ENCODE results near the gene CHRNA4. TPM values are rescaled to one million over a fixed set of nuclear protein-coding genes. Genes with fewer than 3 reads are reported as not detected.

Gene CHRNA4
- total RNA-seq, 1 donor from 2014 or later: not detected

GRCh38 chr20:63295846-63296245 lies 65.3 kb downstream of the CHRNA4 start:
- Mint-ChIP-seq H3K9me3 (ENCODE audit: unreplicated experiment) (no peaks in the 10 kb centered on the region), H3K4me1 (ENCODE audit: unreplicated experiment) (no peaks in the 10 kb centered on the region), H3K27ac (ENCODE audit: unreplicated experiment) (no peak overlapping the region), H3K27me3 (ENCODE audit: unreplicated experiment) (peaks cover 17% of the 10 kb centered on the region), H3K36me3 (ENCODE audit: unreplicated experiment) (no peaks in the 10 kb centered on the region), H3K4me3 (ENCODE audit: unreplicated experiment) (no peak overlapping the region)
- no peak for DNase-seq (ENCODE audit: extremely low spot score, unreplicated experiment)
- no peak for TF ChIP-seq CTCF (IDR thresholded peaks at IDR 0.05)

GRCh38 chr20:63295422-63295821 lies 65.7 kb downstream of the CHRNA4 start:
- TF ChIP-seq CTCF (IDR thresholded peaks at IDR 0.05): peak; percentile 14
- H3K9me3 Mint-ChIP-seq (ENCODE audit: unreplicated experiment): no peaks in the 10 kb centered on the region
- no peak overlapping the region for H3K27ac Mint-ChIP-seq (ENCODE audit: unreplicated experiment)
- no peak for DNase-seq (ENCODE audit: extremely low spot score, unreplicated experiment)
- peaks cover 13% of the 10 kb centered on the region for H3K27me3 Mint-ChIP-seq (ENCODE audit: unreplicated experiment)
- H3K4me3 Mint-ChIP-seq (ENCODE audit: unreplicated experiment): no peak overlapping the region
- no peaks in the 10 kb centered on the region for H3K36me3 Mint-ChIP-seq (ENCODE audit: unreplicated experiment)
- H3K4me1 Mint-ChIP-seq (ENCODE audit: unreplicated experiment): no peaks in the 10 kb centered on the region

GRCh38 chr20:63295018-63295417 lies 66.1 kb downstream of the CHRNA4 start:
- H3K4me1 Mint-ChIP-seq (ENCODE audit: unreplicated experiment): no peaks in the 10 kb centered on the region
- H3K27ac Mint-ChIP-seq (ENCODE audit: unreplicated experiment): no peak overlapping the region
- DNase-seq (ENCODE audit: extremely low spot score, unreplicated experiment): no peak
- H3K4me3 Mint-ChIP-seq (ENCODE audit: unreplicated experiment): no peak overlapping the region
- peaks cover 9% of the 10 kb centered on the region for H3K27me3 Mint-ChIP-seq (ENCODE audit: unreplicated experiment)
- TF ChIP-seq CTCF (IDR thresholded peaks at IDR 0.05): no peak
- H3K9me3 Mint-ChIP-seq (ENCODE audit: unreplicated experiment): no peaks in the 10 kb centered on the region
- H3K36me3 Mint-ChIP-seq (ENCODE audit: unreplicated experiment): no peaks in the 10 kb centered on the region

GRCh38 chr20:63294536-63294900 lies 66.6 kb downstream of the CHRNA4 start:
- Mint-ChIP-seq H3K36me3 (ENCODE audit: unreplicated experiment) (no peaks in the 10 kb centered on the region), H3K4me1 (ENCODE audit: unreplicated experiment) (no peaks in the 10 kb centered on the region), H3K4me3 (ENCODE audit: unreplicated experiment) (no peak overlapping the region), H3K9me3 (ENCODE audit: unreplicated experiment) (no peaks in the 10 kb centered on the region), H3K27ac (ENCODE audit: unreplicated experiment) (no peak overlapping the region), H3K27me3 (ENCODE audit: unreplicated experiment) (peaks cover 8% of the 10 kb centered on the region)
- no peak for DNase-seq (ENCODE audit: extremely low spot score, unreplicated experiment)
- TF ChIP-seq CTCF (IDR thresholded peaks at IDR 0.05): no peak

GRCh38 chr20:63293871-63294535 lies 67.1 kb downstream of the CHRNA4 start:
- no peaks in the 10 kb centered on the region for H3K9me3 Mint-ChIP-seq (ENCODE audit: unreplicated experiment)
- H3K4me1 Mint-ChIP-seq (ENCODE audit: unreplicated experiment): no peaks in the 10 kb centered on the region

More at GRCh38 chr20:63293871-63294535, 67.1 kb downstream of the CHRNA4 start:
- Mint-ChIP-seq H3K27ac (ENCODE audit: unreplicated experiment) (no peak overlapping the region), H3K4me3 (ENCODE audit: unreplicated experiment) (no peak overlapping the region), H3K36me3 (ENCODE audit: unreplicated experiment) (no peaks in the 10 kb centered on the region), H3K27me3 (ENCODE audit: unreplicated experiment) (peaks cover 2% of the 10 kb centered on the region)
- TF ChIP-seq CTCF (IDR thresholded peaks at IDR 0.05): no peak
- no peak for DNase-seq (ENCODE audit: extremely low spot score, unreplicated experiment)
